GM12891 (cell line): ENCODE results near the gene KAZN.
"Not testable (repeated sequence)": the region's sequence is repeated elsewhere in the genome, so short reads cannot be mapped to it uniquely, and the experiment has no call there.

Experiments used
- DNase-seq: peaks from one replicate; pipeline ENCODE4 v3.0.0; 2011; ENCODE audit warnings: low spot score; ENCODE audit not compliant: insufficient read length
- FAIRE-seq: peaks from 2 replicates; lab custom pipeline; 2011; peaks lifted over from hg19 to GRCh38; lab: Jason Lieb, UNC
- PAX5 ChIP-seq: IDR thresholded peaks from 2 replicates; pipeline ENCODE4 v1.6.1; 2011; ENCODE audit warnings: low read length, moderate library complexity, mild to moderate bottlenecking; ENCODE audit not compliant: insufficient read depth, severe bottlenecking
- POLR2A ChIP-seq: IDR thresholded peaks from 2 replicates; pipeline ENCODE4 v1.6.1; 2011; ENCODE audit warnings: low read depth, low read length, control low read depth
- POLR2AphosphoS5 ChIP-seq: IDR thresholded peaks from 2 replicates; pipeline ENCODE4 v1.6.1; 2011; ENCODE audit warnings: low read depth, low read length, control low read depth
- POU2F2 ChIP-seq: IDR thresholded peaks from 2 replicates; pipeline ENCODE4 v1.6.1; 2011; ENCODE audit warnings: low read depth, mild to moderate bottlenecking, control low read depth, low read length, moderate library complexity
- SPI1 ChIP-seq: IDR thresholded peaks from 2 replicates; pipeline ENCODE4 v1.6.1; 2011; ENCODE audit warnings: low read depth, low read length, control low read depth
- TAF1 ChIP-seq: IDR thresholded peaks from 2 replicates; pipeline ENCODE4 v1.6.1; 2011; ENCODE audit warnings: low read depth, low read length, control low read depth

The KAZN gene

DNA sequence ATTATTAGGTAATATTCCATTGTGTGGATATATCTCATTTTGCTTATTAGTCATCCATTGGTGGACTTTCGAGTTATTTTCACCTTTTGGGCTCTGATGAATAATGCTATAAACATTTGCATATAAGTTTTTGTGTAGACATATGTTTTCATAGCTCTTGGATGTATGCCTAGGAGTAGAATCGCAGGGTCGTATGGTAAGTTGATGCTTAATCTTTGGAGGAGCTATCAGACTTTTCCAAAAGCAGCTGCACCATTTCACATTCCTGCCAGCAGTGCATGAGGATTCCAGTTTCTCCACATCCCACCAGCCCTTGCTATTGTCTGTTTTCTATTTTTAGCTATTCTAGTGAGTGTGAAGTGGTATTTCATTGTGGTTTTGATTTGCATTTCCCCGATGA is 434.8 kb downstream of the KAZN start:
- no peak for TF ChIP-seq POU2F2
- no peak for TF ChIP-seq PAX5
- no peak for TF ChIP-seq TAF1
- TF ChIP-seq POLR2A: no peak
- no peak for TF ChIP-seq SPI1
- no peak for TF ChIP-seq POLR2AphosphoS5
- DNase-seq (no peak), FAIRE-seq (no peak)

- no peak for DNase-seq
- no peak for FAIRE-seq
- TF ChIP-seq POLR2AphosphoS5 (no peak), PAX5 (no peak), SPI1 (no peak), POU2F2 (no peak), TAF1 (no peak), POLR2A (no peak)
These were observed 436.2 kb downstream of the KAZN start for GRCh38 chr1:15034656-15035055.

DNA sequence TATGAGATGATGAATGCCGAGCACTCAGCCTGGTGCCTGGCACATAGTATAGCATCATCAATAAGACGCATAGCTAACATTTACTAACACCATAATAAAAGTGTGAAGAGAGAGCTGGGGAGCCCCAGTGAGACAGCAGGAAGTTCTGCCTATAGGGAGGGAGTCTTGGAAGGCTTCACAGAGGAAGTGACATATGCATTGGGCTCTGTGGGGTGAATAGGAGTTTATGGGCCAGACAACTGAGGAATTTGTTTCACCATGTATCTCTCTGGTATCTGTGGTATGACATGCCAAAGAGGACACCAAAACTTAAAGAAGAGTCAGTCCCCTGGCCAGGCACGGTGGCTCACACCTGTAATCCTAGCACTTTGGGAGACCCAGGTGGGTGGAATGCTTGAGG is 436.8 kb downstream of the KAZN start:
- DNase-seq: no peak
- FAIRE-seq: no peak
- TF ChIP-seq TAF1 (no peak), POLR2AphosphoS5 (no peak), POU2F2 (no peak), PAX5 (no peak), POLR2A (no peak), SPI1 (no peak)

DNA sequence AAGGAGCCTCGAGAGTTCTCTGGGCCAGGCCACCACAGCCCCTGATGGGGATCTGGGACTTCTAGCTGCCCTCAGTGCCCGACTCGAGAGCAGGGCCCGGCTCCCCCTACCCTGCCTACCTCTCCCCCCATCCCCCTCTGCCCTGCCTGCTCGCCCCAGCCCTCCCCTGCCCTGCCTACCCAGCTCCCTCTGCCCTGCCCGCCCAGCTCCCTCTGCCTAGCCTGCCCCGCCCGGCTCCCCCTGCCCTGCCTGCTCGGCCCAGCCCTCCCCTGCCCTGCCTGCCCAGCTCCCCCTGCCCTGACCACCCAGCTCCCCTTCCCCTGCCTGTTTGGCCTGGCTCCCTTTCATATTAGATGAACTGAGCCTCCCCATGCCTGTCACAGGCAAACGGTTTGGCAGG is 437.6 kb downstream of the KAZN start:
- FAIRE-seq (no peak), DNase-seq (no peak)
- TF ChIP-seq POLR2A (no peak), TAF1 (no peak), SPI1 (no peak), POU2F2 (no peak), POLR2AphosphoS5 (no peak), PAX5 (no peak)

DNA sequence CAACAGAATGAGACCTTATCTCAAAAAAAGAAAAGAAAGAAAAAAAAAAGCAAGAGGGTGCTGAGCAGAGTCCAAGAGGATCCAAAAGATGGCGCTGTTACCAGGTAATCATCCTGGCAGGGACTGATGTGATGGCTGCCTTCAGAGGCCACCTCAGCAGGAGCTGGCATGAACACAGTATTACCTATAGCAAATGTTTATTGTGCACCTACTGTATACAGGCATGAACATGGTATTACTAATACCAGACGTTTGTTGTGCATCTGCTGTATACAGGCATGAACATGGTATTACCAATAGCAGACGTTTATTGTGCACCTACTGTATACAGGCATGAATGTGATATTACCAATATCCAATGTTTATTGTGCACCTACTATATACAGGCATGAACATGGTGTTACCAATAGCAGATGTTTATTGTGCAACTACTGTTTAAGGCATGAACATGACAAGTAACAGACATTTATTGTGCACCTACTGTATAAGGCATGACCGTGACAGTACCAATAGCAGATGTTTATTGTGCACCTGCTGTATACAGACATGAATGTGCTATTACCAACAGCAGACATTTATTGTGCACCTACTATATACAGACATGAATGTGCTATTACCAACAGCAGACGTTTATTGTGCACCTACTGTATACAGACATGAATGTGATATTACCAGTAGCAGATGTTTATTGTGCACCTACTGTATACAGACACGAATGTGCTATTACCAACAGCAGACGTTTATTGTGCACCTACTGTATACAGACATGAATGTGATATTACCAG is 439.9 kb downstream of the KAZN start:
- TF ChIP-seq POLR2AphosphoS5 (no peak), POLR2A (no peak), PAX5 (no peak), POU2F2 (no peak), SPI1 (no peak), TAF1 (no peak)
- DNase-seq (no peak), FAIRE-seq (peak; percentile 72)

DNA sequence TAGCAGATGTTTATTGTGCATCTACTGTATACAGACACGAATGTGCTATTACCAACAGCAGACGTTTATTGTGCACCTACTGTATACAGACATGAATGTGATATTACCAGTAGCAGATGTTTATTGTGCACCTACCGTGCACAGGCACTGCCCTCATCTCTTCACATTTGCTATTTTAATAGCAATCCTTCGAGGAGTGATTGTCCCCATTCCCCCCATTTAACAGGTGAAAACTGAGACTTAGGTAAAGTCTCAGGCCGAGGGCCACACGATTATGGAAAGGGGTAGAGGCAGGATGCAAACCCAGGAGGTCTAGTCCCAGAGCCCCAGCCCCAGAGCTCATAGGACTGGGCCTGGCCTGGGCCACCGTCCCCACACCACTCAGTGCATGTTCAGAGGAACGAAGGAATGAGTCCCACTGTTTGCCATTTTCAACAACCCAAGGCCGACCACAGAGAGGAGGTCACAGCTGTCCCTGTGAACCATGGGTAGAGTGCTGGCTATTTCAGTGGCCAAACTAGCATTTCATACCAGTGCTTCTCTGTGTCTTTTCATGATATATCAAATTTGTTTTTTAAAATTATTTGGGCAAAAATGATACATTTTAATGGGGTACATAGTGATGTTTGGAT is 440.6 kb downstream of the KAZN start:
- TF ChIP-seq POU2F2 (no peak), PAX5 (no peak), SPI1 (no peak)
- DNase-seq: no peak
- no peak for FAIRE-seq

GRCh38 chr1:15039901-15040300 is 441.4 kb downstream of the KAZN start:
- TF ChIP-seq PAX5 (no peak), POLR2AphosphoS5 (no peak), POLR2A (no peak), POU2F2 (no peak), SPI1 (no peak), TAF1 (no peak)
- no peak for DNase-seq
- FAIRE-seq: no peak

DNA sequence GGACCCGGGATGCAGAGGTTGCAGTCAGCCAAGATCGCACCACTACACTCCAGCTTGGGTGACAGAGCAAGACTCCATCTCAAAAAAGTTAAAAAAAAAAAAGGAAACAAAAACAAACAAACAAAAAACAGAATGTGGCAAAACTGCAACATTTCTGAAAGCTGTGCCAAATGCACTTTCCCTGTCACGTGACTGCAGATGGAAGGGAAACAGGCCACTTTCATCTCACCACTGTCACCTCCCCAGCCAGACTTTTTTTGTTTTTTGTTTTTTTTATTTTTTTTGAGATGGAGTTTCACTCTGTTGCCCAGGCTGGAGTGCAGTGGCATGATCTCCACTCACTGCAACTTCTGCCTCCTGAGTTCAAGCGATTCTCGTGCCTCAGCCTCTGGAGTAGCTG is 442.2 kb downstream of the KAZN start:
- FAIRE-seq, DNase-seq: not testable (repeated sequence)

DNA sequence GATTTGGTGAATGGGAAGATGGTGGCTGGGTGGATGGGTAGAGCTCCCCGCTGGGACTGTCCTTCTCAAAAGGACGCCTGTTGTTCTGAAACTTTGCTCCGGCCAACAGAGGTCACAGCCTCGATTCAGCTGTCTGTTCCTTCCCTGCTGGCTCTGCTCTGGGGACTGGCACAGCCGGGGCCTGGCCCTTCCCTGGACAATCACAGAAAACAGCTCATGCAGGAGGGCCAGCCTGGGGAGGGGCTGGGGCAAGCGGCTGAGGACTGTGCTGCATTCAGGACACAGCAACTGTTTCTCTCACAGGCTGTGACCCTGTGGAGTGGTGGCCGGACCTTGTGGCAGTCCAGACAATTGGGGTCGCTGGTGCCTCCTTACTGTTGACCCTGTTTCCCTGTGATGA is 444.4 kb downstream of the KAZN start:
- TF ChIP-seq POU2F2 (no peak), POLR2A (no peak), SPI1 (no peak), PAX5 (no peak), TAF1 (no peak), POLR2AphosphoS5 (no peak)
- DNase-seq (no peak), FAIRE-seq (no peak)

DNA sequence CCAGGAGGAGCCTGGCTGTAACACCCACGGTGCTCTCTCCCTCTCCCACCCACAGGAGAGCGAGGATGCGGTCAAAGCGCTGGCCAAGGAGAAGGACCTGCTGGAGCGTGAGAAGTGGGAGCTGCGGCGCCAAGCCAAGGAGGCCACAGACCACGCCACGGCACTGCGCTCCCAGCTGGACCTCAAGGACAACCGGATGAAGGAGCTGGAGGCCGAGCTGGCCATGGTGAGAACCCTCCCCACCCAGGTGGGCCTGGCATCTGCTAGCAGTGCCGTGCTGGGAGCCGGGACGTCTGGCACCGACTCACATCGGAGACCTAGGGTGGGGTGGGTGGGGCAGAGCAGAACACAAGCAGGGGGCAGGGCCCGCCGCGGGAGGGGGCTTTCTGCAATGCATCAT is 445.4 kb downstream of the KAZN start:
- no peak for FAIRE-seq
- TF ChIP-seq POU2F2 (no peak), POLR2AphosphoS5 (no peak), TAF1 (no peak), SPI1 (no peak), POLR2A (no peak), PAX5 (no peak)
- no peak for DNase-seq

GRCh38 chr1:15045123-15045522 is 446.6 kb downstream of the KAZN start:
- FAIRE-seq (no peak), DNase-seq (no peak)
- TF ChIP-seq POU2F2 (no peak), SPI1 (no peak)
